ENCODE results near the gene ACKR2. TPM values are rescaled to one million over a fixed set of nuclear protein-coding genes. Genes with fewer than 3 reads are reported as not detected.

The ACKR2 gene
- total RNA-seq, 2 experiments from 2014 or later = 2.3 to 2.8 TPM

DNA sequence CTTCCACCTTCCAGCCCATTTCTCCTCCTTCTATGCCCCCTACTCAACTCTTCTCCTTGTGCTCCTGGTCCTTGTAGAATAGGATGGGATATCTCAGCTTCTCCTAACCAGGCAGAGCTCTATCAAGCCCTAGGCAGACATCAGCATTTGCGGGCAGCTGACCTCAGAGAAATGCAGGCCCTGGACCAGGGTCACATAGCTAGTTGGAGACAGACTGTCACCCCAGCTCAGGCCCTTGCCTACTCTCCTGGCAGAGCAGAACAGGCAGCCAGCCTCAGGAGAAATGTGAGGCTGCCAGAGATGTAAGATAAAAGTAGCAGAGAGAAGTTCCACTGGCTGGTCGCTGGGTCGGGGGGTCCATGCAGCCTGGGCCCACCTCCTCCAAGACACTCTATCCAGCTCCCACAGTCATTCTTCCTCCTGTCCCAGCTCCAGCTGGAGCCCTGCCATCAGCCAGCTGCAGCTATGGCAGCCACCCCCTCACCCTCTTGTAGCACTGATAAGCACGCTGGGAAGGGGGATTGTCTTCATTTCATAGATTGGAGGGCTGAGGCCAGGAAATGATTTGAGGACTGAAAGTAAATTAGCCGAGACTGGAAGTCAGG, 62.4 kb downstream of the ACKR2 start:
- H3K36me3 Mint-ChIP-seq (ENCODE audit: low read depth) = no peaks in the 10 kb centered on the region
- POLR2A ChIA-PET = no interaction called here
- peaks cover 4% of the 10 kb centered on the region for H3K4me1 Mint-ChIP-seq (ENCODE audit: low read depth)
- H3K9me3 Mint-ChIP-seq (ENCODE audit: insufficient read depth) = no peaks in the 10 kb centered on the region
- DNase-seq (no peak), ATAC-seq (no peak)
- CTCF ChIA-PET = no interaction called here
- H3K4me3 Mint-ChIP-seq = no peak overlapping the region
- H3K27me3 Mint-ChIP-seq (ENCODE audit: low read depth) = peaks cover 7% of the 10 kb centered on the region
- H3K27ac Mint-ChIP-seq = no peak overlapping the region

DNA sequence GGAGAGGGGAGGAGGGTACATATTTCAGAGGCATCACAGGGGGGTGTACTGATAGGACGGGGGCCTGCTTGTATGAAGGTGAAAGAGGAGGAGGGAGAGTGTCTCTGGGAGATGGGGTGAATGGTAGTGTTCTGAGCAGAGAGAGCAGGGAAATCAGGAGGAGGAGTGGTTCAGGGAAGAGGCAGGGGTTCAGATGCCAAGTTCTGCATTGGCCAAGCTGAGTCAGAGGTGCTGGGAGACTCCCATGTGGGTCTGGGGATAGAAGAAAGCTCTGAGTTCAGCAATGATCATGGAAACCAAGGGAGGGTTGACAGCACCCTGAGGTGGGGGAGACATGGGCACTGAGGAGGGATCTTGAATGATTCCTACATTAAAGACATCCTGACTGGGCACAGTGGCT, 63.5 kb downstream of the ACKR2 start:
- Mint-ChIP-seq H3K27me3 (ENCODE audit: low read depth) (peaks cover 7% of the 10 kb centered on the region), H3K4me3 (no peak overlapping the region), H3K9me3 (ENCODE audit: insufficient read depth) (no peaks in the 10 kb centered on the region), H3K36me3 (ENCODE audit: low read depth) (no peaks in the 10 kb centered on the region), H3K4me1 (ENCODE audit: low read depth) (peaks cover 4% of the 10 kb centered on the region), H3K27ac (no peak overlapping the region)
- no peak for DNase-seq
- ChIA-PET POLR2A (interaction anchor here (0.7 kb wide), 1 partner anchor 9 kb away, joined by 3 read pairs; no protein-coding TSS in a partner anchor), CTCF (no interaction called here)
- ATAC-seq = no peak

DNA sequence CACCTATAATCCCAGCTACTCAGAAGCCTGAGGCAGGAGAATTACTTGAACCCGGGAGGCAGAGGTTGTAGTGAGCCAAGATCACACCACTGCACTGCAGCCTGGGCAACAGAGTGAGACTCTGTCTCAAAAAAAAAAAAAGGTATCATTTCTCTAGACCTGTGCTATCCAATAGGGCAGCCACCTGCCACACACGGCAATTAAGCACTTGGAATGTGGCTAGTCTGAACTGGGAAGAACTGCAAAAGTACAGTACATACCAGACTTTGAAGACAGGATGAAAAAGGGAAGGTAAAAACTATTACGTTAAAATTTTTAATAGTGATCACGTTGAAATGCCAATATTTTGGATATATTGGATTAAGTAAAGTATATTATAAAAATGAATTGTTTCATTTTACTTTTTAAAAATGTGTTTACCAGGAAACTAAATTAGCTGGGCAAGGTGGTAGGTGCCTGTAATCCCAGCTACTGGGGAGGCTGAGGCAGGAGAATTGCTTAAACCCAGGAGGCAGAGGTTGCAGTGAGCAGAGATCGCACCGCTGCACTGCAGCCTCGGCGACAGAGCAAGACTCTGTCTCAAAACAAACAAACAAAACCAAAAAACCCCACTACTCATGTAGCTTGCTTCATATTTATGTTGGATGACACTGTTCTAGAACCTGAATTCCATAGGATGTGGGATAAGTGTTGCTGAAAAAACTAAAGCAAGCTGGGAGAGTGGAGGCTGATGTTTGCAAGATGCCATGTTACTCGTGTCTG, 64.2 kb downstream of the ACKR2 start:
- H3K9me3 Mint-ChIP-seq (ENCODE audit: insufficient read depth) = no peaks in the 10 kb centered on the region
- peaks cover 4% of the 10 kb centered on the region for H3K4me1 Mint-ChIP-seq (ENCODE audit: low read depth)
- ATAC-seq = no peak
- H3K27me3 Mint-ChIP-seq (ENCODE audit: low read depth) = peaks cover 8% of the 10 kb centered on the region
- ChIA-PET POLR2A (no interaction called here), CTCF (no interaction called here)
- DNase-seq = no peak
- no peaks in the 10 kb centered on the region for H3K36me3 Mint-ChIP-seq (ENCODE audit: low read depth)
- H3K4me3 Mint-ChIP-seq = no peak overlapping the region
- H3K27ac Mint-ChIP-seq = no peak overlapping the region

DNA sequence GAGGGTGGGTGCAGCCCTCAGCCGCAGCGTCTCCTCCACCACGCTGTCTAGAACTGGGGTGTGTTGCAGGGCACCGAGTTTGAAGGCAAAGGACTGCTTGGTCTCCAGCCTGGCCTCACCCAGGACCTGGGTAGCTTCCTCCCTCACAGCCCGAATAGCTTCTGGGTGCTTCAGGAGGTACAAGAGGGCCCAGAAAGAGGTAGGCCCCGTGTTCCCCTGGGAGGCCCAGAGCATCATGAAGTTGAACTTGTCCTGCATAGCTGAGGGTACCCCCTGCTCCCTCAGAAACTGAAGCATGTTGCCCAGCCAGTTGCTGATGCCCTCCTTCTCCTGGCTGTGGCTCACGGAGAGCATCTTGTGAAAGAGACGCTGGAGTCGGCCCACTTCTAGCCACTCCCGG, 65.5 kb downstream of the ACKR2 start:
- Mint-ChIP-seq H3K4me3 (no peak overlapping the region), H3K9me3 (ENCODE audit: insufficient read depth) (no peaks in the 10 kb centered on the region), H3K27me3 (ENCODE audit: low read depth) (peaks cover 17% of the 10 kb centered on the region), H3K4me1 (ENCODE audit: low read depth) (peaks cover 4% of the 10 kb centered on the region), H3K27ac (no peak overlapping the region), H3K36me3 (ENCODE audit: low read depth) (no peaks in the 10 kb centered on the region)
- ATAC-seq = peak; percentile 30
- POLR2A ChIA-PET = no interaction called here
- no peak for DNase-seq
- CTCF ChIA-PET = no interaction called here

DNA sequence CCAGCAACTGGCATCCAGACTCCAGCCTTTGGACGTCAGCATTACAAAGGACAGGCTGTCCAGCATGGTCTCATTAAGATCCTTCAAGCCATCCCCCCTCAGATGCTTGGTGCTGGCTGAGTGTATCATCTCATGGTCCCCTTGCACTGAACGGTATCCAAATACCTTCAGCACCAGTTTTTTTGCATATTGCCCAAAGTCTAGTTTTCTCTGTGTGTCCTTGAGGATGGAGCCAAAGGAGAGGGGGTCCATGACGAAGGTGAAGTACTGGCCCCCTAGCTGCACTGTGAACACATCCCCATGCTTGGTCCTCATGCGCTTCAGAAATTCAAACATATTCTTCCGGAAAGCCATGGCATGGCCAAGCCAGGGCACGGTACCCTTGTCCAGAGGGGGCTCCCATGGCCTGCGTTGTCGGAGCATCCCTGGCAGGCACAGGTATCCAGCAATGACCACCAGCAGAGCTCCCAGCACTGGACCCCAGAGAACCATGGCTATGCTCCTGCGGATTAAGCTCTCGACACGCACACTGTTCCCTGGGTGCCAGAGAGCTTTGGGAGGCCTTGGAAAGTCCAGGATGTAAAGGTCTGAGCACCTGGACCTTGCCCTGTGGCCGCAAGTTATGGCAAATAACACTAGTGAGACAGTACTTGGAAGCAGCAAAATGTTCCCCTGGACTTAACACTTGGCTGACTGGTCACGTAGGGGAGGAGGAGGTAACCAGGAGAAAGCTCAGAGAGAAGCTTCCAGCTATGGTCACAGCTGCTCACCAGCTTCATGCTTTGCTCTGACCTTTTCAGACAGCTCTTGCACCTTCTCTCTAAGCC, 66.3 kb downstream of the ACKR2 start, which contains the start of gene CYP8B1:
Gene CYP8B1 (minus strand): TSS at position 555 of the 827 bp plus-strand sequence. CDS start 63 bp downstream, at position 492.
- POLR2A ChIA-PET = no interaction called here
- no peaks in the 10 kb centered on the region for H3K9me3 Mint-ChIP-seq (ENCODE audit: insufficient read depth)

DNA sequence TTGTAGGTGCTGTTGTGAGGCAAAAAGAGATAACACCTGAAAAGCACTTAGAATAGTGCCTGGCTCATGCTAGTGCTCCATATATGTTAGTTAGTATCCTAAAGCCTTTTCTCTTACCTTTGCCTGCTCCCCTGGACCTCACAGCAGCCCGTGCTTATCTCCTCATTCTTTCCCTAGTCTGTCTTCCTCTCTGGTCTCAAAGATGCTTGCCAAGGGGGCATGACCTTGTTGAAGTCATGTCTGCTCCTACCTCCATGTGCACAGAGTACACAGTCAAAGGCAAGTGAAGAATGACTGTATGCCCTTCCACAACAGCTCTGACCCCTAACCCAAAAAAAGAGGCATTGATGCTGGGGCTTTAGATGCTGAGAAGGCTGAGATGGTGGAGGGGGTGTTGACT, 67.2 kb downstream of the ACKR2 start:
- no peak for ATAC-seq
- H3K9me3 Mint-ChIP-seq (ENCODE audit: insufficient read depth) = no peaks in the 10 kb centered on the region
- DNase-seq = no peak
- POLR2A ChIA-PET = no interaction called here
- peaks cover 12% of the 10 kb centered on the region for H3K4me1 Mint-ChIP-seq (ENCODE audit: low read depth)
- no peak overlapping the region for H3K27ac Mint-ChIP-seq
- CTCF ChIA-PET = interaction anchor here (1.5 to 3.1 kb wide), 2 partner anchors 45 to 96 kb away, joined by 3 to 22 read pairs; no protein-coding TSS in a partner anchor
- no peaks in the 10 kb centered on the region for H3K36me3 Mint-ChIP-seq (ENCODE audit: low read depth)
- peaks cover 19% of the 10 kb centered on the region for H3K27me3 Mint-ChIP-seq (ENCODE audit: low read depth)
- H3K4me3 Mint-ChIP-seq = no peak overlapping the region

More for the DNA sequence above, 66.3 kb downstream of the ACKR2 start, which contains the start of gene CYP8B1:
- ATAC-seq = no peak
- Mint-ChIP-seq H3K36me3 (ENCODE audit: low read depth) (no peaks in the 10 kb centered on the region), H3K4me1 (ENCODE audit: low read depth) (peaks cover 7% of the 10 kb centered on the region), H3K4me3 (no peak within 1 kb of the TSS), H3K27ac (no peak within 1 kb of the TSS), H3K27me3 (ENCODE audit: low read depth) (peaks cover 19% of the 10 kb centered on the region)
- DNase-seq = no peak
- CTCF ChIA-PET = interaction anchor here (1.5 kb wide), 1 partner anchor 45 kb away, joined by 3 read pairs; no protein-coding TSS in a partner anchor

DNA sequence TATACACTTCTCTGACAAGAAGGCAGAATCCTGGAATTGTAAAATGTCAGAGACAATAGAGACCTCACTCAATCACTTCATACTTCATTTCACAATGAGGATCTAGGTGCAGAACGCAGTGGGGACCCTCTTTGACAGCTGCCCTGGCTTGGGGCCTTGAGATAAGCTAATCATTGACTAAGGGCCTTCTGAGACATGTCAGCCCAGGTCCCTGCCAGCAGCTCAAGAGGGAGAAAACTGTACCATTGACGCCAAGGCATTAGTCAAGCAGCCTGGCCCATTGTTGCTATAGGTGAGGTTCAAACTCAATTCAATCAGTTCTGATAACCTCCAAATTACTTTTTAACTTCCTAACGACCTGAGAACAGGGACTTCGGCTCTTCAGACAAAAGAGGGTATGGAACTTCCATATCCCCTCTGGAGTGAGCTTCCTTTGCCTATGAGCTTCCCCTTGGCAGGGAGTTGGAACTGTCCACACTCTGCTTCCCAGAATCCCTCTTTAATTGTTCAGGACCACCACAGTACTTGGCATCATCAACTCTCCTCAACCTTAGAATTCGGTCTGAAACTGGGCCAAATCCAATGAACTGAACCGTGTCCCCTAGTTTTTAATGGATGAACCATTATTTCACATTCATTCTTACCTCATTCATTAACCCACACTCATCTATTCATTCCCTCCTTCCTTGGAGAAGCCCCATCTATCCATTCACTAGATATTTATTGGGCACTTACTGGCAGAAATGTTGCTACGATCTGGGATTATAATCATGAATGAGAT, 67.9 kb downstream of the ACKR2 start:
- Mint-ChIP-seq H3K9me3 (ENCODE audit: insufficient read depth) (no peaks in the 10 kb centered on the region), H3K27me3 (ENCODE audit: low read depth) (peaks cover 18% of the 10 kb centered on the region), H3K4me3 (no peak overlapping the region), H3K4me1 (ENCODE audit: low read depth) (peaks cover 18% of the 10 kb centered on the region), H3K27ac (no peak overlapping the region), H3K36me3 (ENCODE audit: low read depth) (no peaks in the 10 kb centered on the region)
- ATAC-seq = no peak
- ChIA-PET CTCF (interaction anchor here (1.5 to 3.1 kb wide), 3 partner anchors 45 to 97 kb away, joined by 3 to 22 read pairs (median 19); no protein-coding TSS in a partner anchor), POLR2A (no interaction called here)
- no peak for DNase-seq

DNA sequence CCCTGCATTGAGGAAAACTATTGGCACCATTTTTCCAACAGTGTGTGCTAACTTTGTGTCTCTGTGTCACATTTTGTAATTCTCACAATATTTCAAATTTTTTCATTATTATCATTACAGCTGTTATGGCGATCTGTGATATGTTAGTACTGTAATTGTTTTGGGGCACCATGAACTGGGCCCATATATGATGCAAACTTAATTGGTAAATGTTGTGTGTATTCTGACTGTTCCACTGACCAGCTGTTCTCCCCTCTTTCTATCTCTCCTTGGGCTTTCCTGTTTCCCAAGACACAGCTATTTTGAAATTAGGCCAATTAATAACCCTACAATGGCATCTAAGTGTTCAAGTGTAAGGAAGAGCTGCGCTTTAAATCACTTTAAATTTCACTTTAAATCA, 68.6 kb downstream of the ACKR2 start:
- ATAC-seq (no peak), DNase-seq (no peak)
- no peak overlapping the region for H3K27ac Mint-ChIP-seq
- H3K9me3 Mint-ChIP-seq (ENCODE audit: insufficient read depth) = no peaks in the 10 kb centered on the region
- H3K27me3 Mint-ChIP-seq (ENCODE audit: low read depth) = peaks cover 12% of the 10 kb centered on the region
- peaks cover 18% of the 10 kb centered on the region for H3K4me1 Mint-ChIP-seq (ENCODE audit: low read depth)
- no peak overlapping the region for H3K4me3 Mint-ChIP-seq
- CTCF ChIA-PET = interaction anchor here (1.5 to 3.1 kb wide), 4 partner anchors 8 to 98 kb away, joined by 5 to 22 read pairs (median 12); no protein-coding TSS in a partner anchor
- POLR2A ChIA-PET = no interaction called here
- H3K36me3 Mint-ChIP-seq (ENCODE audit: low read depth) = no peaks in the 10 kb centered on the region

DNA sequence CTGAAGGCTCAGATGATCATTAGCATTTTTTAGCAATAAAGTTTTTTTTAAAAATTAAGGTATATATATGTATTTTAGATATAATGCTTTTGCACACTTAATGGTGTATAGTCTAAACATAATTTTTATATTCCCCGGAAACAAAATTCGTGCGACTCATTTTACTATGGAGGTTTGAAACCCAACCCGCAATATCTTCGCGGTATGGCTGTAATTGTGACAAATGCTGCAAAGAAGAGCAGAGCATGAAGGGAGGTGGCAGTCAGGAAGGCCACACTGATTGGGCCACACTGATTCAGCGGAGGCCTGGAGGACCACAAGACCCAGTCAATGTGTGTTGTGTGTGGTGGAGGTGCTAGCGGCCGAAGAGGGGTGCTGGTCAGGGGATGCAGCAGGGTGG, 70.9 kb downstream of the ACKR2 start:
- no peak for DNase-seq
- Mint-ChIP-seq H3K36me3 (ENCODE audit: low read depth) (no peaks in the 10 kb centered on the region), H3K9me3 (ENCODE audit: insufficient read depth) (no peaks in the 10 kb centered on the region), H3K27me3 (ENCODE audit: low read depth) (peaks cover 12% of the 10 kb centered on the region), H3K27ac (peak overlapping the region; percentile 53), H3K4me1 (ENCODE audit: low read depth) (peaks cover 15% of the 10 kb centered on the region), H3K4me3 (peak overlapping the region; percentile 79)
- ChIA-PET POLR2A (no interaction called here), CTCF (no interaction called here)
- no peak for ATAC-seq

DNA sequence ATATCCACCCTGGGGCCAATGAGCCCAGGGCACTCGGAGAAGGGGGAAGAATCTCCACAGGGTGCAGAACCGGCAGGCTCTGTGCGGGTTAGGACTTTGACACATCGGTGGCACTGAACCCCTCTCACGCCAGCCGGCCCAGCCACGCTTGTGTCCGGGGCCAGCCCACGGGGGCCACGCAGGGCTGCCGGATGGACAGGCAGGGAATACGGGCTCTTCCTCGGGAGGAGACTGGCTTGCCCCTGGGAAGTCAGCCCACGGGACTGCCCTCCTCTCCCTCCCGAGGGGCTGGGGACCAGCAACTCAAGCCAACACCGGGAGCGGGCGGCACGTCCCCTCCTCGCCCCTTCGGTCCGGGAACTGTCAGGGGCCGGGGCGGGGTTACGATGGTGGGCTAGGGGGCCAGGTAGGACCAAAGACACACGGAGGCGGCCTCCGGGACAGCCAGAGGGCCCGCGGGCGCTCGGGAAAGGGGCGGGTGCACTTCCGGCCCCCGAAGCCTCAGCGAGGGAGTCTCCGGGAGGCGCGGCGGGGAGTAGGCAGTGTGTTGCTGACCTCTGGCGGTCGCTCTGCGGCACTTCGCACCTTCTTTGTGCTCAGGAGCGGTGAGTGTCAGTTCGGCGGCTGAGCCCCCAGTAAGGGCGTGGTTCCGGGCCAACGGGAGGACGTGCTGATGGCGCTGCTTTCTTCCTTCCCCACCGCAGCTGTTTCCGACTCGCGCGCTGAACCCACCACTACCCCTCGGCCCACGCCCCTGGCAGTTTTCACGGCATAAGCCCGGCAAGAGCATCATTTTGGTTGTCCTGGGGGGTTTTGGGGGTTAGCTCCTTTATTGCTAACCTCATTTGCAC, 71.6 kb downstream of the ACKR2 start:
- no peaks in the 10 kb centered on the region for H3K36me3 Mint-ChIP-seq (ENCODE audit: low read depth)
- ATAC-seq (peak; percentile 99), DNase-seq (peak; percentile 95)
- H3K27ac Mint-ChIP-seq = peak overlapping the region; percentile 93
- CTCF ChIA-PET = interaction anchor here (0.8 to 3.0 kb wide), 10 partner anchors 18 to 219 kb away, joined by 3 to 39 read pairs (median 4); no protein-coding TSS in a partner anchor
- H3K4me3 Mint-ChIP-seq = peak overlapping the region; percentile 79
- POLR2A ChIA-PET = no interaction called here
- no peaks in the 10 kb centered on the region for H3K9me3 Mint-ChIP-seq (ENCODE audit: insufficient read depth)
- H3K4me1 Mint-ChIP-seq (ENCODE audit: low read depth) = peaks cover 15% of the 10 kb centered on the region
- peaks cover 12% of the 10 kb centered on the region for H3K27me3 Mint-ChIP-seq (ENCODE audit: low read depth)

All from activated CD8-positive, alpha-beta T cell treated with anti-CD3 and anti-CD28 coated beads, Interleukin-2, amount 10 ng/mL, durations not matched to agents 7 days and 5 days (primary cell).